Measurements from ENCODE around the gene PRSS27. TPM values are rescaled to one million over a fixed set of nuclear protein-coding genes. Genes with fewer than 3 reads are reported as not detected.

PRSS27 gene
- total RNA-seq, 2 donors from 2014 or later = 4.4 to 8.7 TPM

- no peak for TF ChIP-seq CTCF (IDR thresholded peaks at IDR 0.05)
- no peak for ATAC-seq (ENCODE audit: insufficient number of reproducible peaks, low FRiP score, low read depth)
- H3K9me3 ChIP-seq = no peaks in the 10 kb centered on the region
- H3K27ac ChIP-seq = no peak overlapping the region
- no peaks in the 10 kb centered on the region for H3K36me3 ChIP-seq
- H3K4me3 ChIP-seq = no peak overlapping the region
- H3K27me3 ChIP-seq (replicated peaks; ENCODE audit: insufficient read depth) = no peaks in the 10 kb centered on the region
- DNase-seq (ENCODE audit: low spot score) = no peak
- no peaks in the 10 kb centered on the region for H3K4me1 ChIP-seq (ENCODE audit: control insufficient read depth in 1 of 2, low read depth in 2 of 2)
Observed at GRCh38 chr16:2739625-2740430, 19.8 kb upstream of the PRSS27 start.

DNA sequence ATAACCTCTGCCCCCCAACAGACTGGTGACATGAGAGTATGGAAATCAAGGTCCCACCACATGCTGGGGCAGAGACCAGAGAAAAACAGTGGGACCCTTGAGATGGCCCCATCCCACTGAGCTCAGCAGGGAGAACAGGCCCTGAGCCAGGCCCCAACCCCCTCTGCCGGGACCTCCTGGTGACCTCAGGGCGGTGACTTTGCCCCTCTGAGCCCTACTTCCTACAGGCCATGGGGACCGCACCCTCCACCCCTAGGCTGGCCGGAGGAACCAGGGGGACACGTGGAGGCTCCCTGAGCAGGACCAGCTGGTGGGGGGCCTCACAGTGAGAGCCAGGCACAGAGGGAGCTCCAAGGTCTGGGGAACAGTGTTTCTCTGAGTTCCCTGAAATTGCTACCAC is 18.6 kb upstream of the PRSS27 start:
- Histone ChIP-seq H3K27ac (no peak overlapping the region), H3K36me3 (no peaks in the 10 kb centered on the region), H3K4me1 (ENCODE audit: control insufficient read depth in 1 of 2, low read depth in 2 of 2) (no peaks in the 10 kb centered on the region), H3K27me3 (replicated peaks; ENCODE audit: insufficient read depth) (no peaks in the 10 kb centered on the region), H3K4me3 (no peak overlapping the region), H3K9me3 (no peaks in the 10 kb centered on the region)
- ATAC-seq (ENCODE audit: insufficient number of reproducible peaks, low FRiP score, low read depth) (no peak), DNase-seq (ENCODE audit: low spot score) (no peak)
- no peak for TF ChIP-seq CTCF (IDR thresholded peaks at IDR 0.05)

DNA sequence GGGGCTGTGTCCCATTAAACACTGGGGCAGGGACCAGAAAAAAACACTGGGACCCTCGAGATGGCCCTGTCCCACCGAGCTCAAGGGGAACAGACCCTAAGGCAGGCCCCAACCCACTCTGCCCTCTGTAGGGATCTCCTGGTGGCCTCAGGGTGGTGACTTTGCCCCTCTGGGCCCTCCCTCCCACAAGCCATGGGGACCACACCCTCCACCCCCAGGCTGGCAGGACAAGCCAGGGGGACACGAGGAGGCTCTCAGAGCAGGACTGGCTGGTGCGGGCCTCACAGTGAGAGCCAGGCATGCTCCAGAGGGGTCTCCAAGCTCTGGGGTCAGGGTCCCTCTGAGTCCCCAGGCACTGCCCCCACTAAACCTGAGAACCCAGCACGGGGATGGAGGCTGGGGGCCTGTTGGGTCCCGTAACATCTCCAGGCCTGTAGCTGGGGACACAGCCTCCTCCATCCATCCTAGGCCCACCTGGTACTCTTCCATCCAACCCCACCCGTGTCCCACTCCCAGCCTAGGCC is 17.9 kb upstream of the PRSS27 start:
- Histone ChIP-seq H3K27ac (no peak overlapping the region), H3K4me3 (no peak overlapping the region), H3K36me3 (no peaks in the 10 kb centered on the region), H3K27me3 (replicated peaks; ENCODE audit: insufficient read depth) (no peaks in the 10 kb centered on the region), H3K4me1 (ENCODE audit: control insufficient read depth in 1 of 2, low read depth in 2 of 2) (no peaks in the 10 kb centered on the region), H3K9me3 (no peaks in the 10 kb centered on the region)
- ATAC-seq (ENCODE audit: insufficient number of reproducible peaks, low FRiP score, low read depth) = no peak
- no peak for TF ChIP-seq CTCF (IDR thresholded peaks at IDR 0.05)
- DNase-seq (ENCODE audit: low spot score) = no peak

GRCh38 chr16:2737238-2737605 is 17.2 kb upstream of the PRSS27 start:
- Histone ChIP-seq H3K4me1 (ENCODE audit: control insufficient read depth in 1 of 2, low read depth in 2 of 2) (no peaks in the 10 kb centered on the region), H3K36me3 (no peaks in the 10 kb centered on the region), H3K4me3 (no peak overlapping the region), H3K9me3 (no peaks in the 10 kb centered on the region), H3K27me3 (replicated peaks; ENCODE audit: insufficient read depth) (no peaks in the 10 kb centered on the region), H3K27ac (no peak overlapping the region)
- DNase-seq (ENCODE audit: low spot score) = no peak
- no peak for ATAC-seq (ENCODE audit: insufficient number of reproducible peaks, low FRiP score, low read depth)
- TF ChIP-seq CTCF (IDR thresholded peaks at IDR 0.05) = no peak

DNA sequence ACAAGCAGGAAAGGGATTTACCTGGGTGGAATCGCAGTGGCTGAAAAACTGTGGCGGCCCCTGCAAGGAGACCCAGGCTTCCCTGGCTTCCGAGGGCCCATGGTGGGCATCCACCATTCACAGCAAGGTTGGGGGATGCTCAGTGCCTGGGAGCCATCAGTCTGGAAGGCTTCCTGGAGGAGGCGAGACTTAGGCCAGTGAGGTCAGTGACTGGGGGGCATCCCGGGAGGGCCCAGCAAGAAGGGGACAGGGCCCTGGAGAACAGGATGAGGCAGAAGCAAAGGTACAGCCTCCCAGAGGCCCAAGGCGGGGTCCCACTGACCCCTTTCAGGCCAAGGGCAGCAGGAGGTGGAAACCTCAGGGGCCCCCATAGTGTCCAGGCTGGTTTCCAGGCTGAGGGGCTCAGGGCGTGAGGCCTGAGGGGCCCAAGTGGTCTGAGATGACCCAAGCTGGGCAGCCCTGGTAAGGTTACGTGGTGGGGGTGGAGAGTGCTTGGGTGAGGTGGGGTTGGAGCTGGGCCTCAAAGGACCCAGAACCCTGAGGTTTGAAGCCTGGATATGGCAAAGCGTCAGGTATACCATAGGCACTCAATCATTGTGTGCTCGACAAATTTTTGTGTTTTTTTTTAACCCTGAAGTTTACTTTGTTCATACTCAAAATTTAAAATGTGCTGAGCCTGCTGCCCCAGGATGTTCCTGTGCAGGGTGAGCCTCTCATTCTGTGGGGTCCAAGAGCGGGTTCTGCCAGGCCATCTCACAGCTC is 16.6 kb upstream of the PRSS27 start:
- H3K36me3 ChIP-seq = no peaks in the 10 kb centered on the region
- no peaks in the 10 kb centered on the region for H3K27me3 ChIP-seq (replicated peaks; ENCODE audit: insufficient read depth)
- no peak for TF ChIP-seq CTCF (IDR thresholded peaks at IDR 0.05)
- no peaks in the 10 kb centered on the region for H3K9me3 ChIP-seq
- ATAC-seq (ENCODE audit: insufficient number of reproducible peaks, low FRiP score, low read depth) = no peak
- H3K4me3 ChIP-seq = no peak overlapping the region
- H3K27ac ChIP-seq = no peak overlapping the region
- DNase-seq (ENCODE audit: low spot score) = no peak
- H3K4me1 ChIP-seq (ENCODE audit: control insufficient read depth in 1 of 2, low read depth in 2 of 2) = no peaks in the 10 kb centered on the region
